ENCODE data around the gene MUC5B.

- TF ChIP-seq, protein P1, sequence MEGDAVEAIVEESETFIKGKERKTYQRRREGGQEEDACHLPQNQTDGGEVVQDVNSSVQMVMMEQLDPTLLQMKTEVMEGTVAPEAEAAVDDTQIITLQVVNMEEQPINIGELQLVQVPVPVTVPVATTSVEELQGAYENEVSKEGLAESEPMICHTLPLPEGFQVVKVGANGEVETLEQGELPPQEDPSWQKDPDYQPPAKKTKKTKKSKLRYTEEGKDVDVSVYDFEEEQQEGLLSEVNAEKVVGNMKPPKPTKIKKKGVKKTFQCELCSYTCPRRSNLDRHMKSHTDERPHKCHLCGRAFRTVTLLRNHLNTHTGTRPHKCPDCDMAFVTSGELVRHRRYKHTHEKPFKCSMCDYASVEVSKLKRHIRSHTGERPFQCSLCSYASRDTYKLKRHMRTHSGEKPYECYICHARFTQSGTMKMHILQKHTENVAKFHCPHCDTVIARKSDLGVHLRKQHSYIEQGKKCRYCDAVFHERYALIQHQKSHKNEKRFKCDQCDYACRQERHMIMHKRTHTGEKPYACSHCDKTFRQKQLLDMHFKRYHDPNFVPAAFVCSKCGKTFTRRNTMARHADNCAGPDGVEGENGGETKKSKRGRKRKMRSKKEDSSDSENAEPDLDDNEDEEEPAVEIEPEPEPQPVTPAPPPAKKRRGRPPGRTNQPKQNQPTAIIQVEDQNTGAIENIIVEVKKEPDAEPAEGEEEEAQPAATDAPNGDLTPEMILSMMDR (IDR thresholded peaks at IDR 0.05), result peak; percentile 26
- TF ChIP-seq EZH2phosphoT487 (IDR thresholded peaks at IDR 0.05), result no peak
Measured at GRCh38 chr11:1226986-1227550, 4.2 kb downstream of the MUC5B start.

Measured in neural progenitor cell (in vitro differentiated cells).